ENCODE data around the gene P2RX1.
A peak's percentile ranks its signal among the peaks of the same experiment; 100 is the strongest.

The P2RX1 gene

GRCh38 chr17:3893720-3894116 is 22.5 kb downstream of the P2RX1 start:
- no peaks in the 10 kb centered on the region for H3K9me3 ChIP-seq (replicated peaks; ENCODE audit: insufficient read depth, low read length)
- no peaks in the 10 kb centered on the region for H3F3A ChIP-seq (ENCODE audit: insufficient read depth, low read length)
- H3K9me2 ChIP-seq (replicated peaks; ENCODE audit: insufficient read depth, low read length) = no peaks in the 10 kb centered on the region
- peak overlapping the region; percentile 75 for H3K9ac ChIP-seq (ENCODE audit: low read length)
- DNase-seq = no peak
- H3K4me1 ChIP-seq (ENCODE audit: low read length) = peaks cover 7% of the 10 kb centered on the region
- no peaks in the 10 kb centered on the region; the same call in 1 of the 2 replicates for H3K27me3 ChIP-seq (replicated peaks; ENCODE audit: insufficient read depth, low read length)
- H3K4me3 ChIP-seq (ENCODE audit: low read length) = peak overlapping the region; percentile 70
- H3K4me2 ChIP-seq (ENCODE audit: low read depth, low read length) = peak overlapping the region; percentile 89
- peak overlapping the region; percentile 91 for H2AFZ ChIP-seq (ENCODE audit: low read length)
- H3K79me2 ChIP-seq (ENCODE audit: low read length) = no peaks in the 10 kb centered on the region
- TF ChIP-seq EZH2 (optimal IDR thresholded peaks at IDR 0.05; ENCODE audit: low read depth, low read length) (no peak), EZH2phosphoT487 (IDR thresholded peaks at IDR 0.05; ENCODE audit: low read length) (no peak), CTCF (IDR thresholded peaks at IDR 0.05; ENCODE audit: low read length) (no peak)
- H4K20me1 ChIP-seq (ENCODE audit: insufficient read depth, low read length) = no peaks in the 10 kb centered on the region
- no peaks in the 10 kb centered on the region for H3K36me3 ChIP-seq (replicated peaks; ENCODE audit: insufficient read depth, low read length)
- peak overlapping the region; percentile 41; the same call in 1 of the 2 replicates for H3K27ac ChIP-seq (ENCODE audit: low read length)

GRCh38 chr17:3893003-3893719 is 23.1 kb downstream of the P2RX1 start, which contains the start of gene CAMKK1:
Gene CAMKK1 (minus strand): TSS chr17:3893053. CDS start chr17:3885687, 7,366 bp downstream.
- Histone ChIP-seq H3F3A (ENCODE audit: insufficient read depth, low read length) (no peaks in the 10 kb centered on the region), H3K27ac (ENCODE audit: low read length) (peak within 1 kb of the TSS; percentile 41; the same call in 1 of the 2 replicates), H3K9me3 (replicated peaks; ENCODE audit: insufficient read depth, low read length) (no peaks in the 10 kb centered on the region), H3K4me3 (ENCODE audit: low read length) (peak within 1 kb of the TSS; percentile 76), H3K27me3 (replicated peaks; ENCODE audit: insufficient read depth, low read length) (no peaks in the 10 kb centered on the region; the same call in 1 of the 2 replicates), H3K4me2 (ENCODE audit: low read depth, low read length) (peak within 1 kb of the TSS; percentile 97), H3K9me2 (replicated peaks; ENCODE audit: insufficient read depth, low read length) (no peaks in the 10 kb centered on the region), H3K4me1 (ENCODE audit: low read length) (peaks cover 7% of the 10 kb centered on the region), H4K20me1 (ENCODE audit: insufficient read depth, low read length) (no peaks in the 10 kb centered on the region), H3K79me2 (ENCODE audit: low read length) (no peaks in the 10 kb centered on the region), H3K36me3 (replicated peaks; ENCODE audit: insufficient read depth, low read length) (no peaks in the 10 kb centered on the region), H2AFZ (ENCODE audit: low read length) (peak within 1 kb of the TSS; percentile 91), H3K9ac (ENCODE audit: low read length) (peak within 1 kb of the TSS; percentile 75)
- peak; percentile 94 for DNase-seq
- TF ChIP-seq CTCF (IDR thresholded peaks at IDR 0.05; ENCODE audit: low read length) (no peak), EZH2phosphoT487 (IDR thresholded peaks at IDR 0.05; ENCODE audit: low read length) (no peak), EZH2 (optimal IDR thresholded peaks at IDR 0.05; ENCODE audit: low read depth, low read length) (no peak)

- H3K4me3 ChIP-seq (ENCODE audit: low read length) = peak overlapping the region; percentile 76
- H3K4me2 ChIP-seq (ENCODE audit: low read depth, low read length) = peak overlapping the region; percentile 97
- no peaks in the 10 kb centered on the region for H3K79me2 ChIP-seq (ENCODE audit: low read length)
- DNase-seq = peak; percentile 23
- H2AFZ ChIP-seq (ENCODE audit: low read length) = peak overlapping the region; percentile 87
- no peaks in the 10 kb centered on the region for H3K9me3 ChIP-seq (replicated peaks; ENCODE audit: insufficient read depth, low read length)
- no peaks in the 10 kb centered on the region; the same call in 1 of the 2 replicates for H3K27me3 ChIP-seq (replicated peaks; ENCODE audit: insufficient read depth, low read length)
- H3K36me3 ChIP-seq (replicated peaks; ENCODE audit: insufficient read depth, low read length) = no peaks in the 10 kb centered on the region
- H3K4me1 ChIP-seq (ENCODE audit: low read length) = peaks cover 7% of the 10 kb centered on the region
- TF ChIP-seq EZH2phosphoT487 (IDR thresholded peaks at IDR 0.05; ENCODE audit: low read length) (no peak), CTCF (IDR thresholded peaks at IDR 0.05; ENCODE audit: low read length) (no peak), EZH2 (optimal IDR thresholded peaks at IDR 0.05; ENCODE audit: low read depth, low read length) (no peak)
- no peaks in the 10 kb centered on the region for H3K9me2 ChIP-seq (replicated peaks; ENCODE audit: insufficient read depth, low read length)
- H3F3A ChIP-seq (ENCODE audit: insufficient read depth, low read length) = no peaks in the 10 kb centered on the region
- no peaks in the 10 kb centered on the region for H4K20me1 ChIP-seq (ENCODE audit: insufficient read depth, low read length)
- peak overlapping the region; percentile 54 for H3K9ac ChIP-seq (ENCODE audit: low read length)
- no peak overlapping the region for H3K27ac ChIP-seq (ENCODE audit: low read length)
Observed at GRCh38 chr17:3892095-3892998, 23.9 kb downstream of the P2RX1 start.

Measured in MM.1S (cell line).